Measurements from ENCODE around the gene DCUN1D3.

- TF ChIP-seq, protein P1, sequence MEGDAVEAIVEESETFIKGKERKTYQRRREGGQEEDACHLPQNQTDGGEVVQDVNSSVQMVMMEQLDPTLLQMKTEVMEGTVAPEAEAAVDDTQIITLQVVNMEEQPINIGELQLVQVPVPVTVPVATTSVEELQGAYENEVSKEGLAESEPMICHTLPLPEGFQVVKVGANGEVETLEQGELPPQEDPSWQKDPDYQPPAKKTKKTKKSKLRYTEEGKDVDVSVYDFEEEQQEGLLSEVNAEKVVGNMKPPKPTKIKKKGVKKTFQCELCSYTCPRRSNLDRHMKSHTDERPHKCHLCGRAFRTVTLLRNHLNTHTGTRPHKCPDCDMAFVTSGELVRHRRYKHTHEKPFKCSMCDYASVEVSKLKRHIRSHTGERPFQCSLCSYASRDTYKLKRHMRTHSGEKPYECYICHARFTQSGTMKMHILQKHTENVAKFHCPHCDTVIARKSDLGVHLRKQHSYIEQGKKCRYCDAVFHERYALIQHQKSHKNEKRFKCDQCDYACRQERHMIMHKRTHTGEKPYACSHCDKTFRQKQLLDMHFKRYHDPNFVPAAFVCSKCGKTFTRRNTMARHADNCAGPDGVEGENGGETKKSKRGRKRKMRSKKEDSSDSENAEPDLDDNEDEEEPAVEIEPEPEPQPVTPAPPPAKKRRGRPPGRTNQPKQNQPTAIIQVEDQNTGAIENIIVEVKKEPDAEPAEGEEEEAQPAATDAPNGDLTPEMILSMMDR (IDR thresholded peaks at IDR 0.05) = no peak
- TF ChIP-seq POLR2A (IDR thresholded peaks at IDR 0.05) = no peak
Observed at GRCh38 chr16:20838240-20838639, 61.9 kb downstream of the DCUN1D3 start.
